ENCODE data around the gene VIPAS39.
"Not testable (repeated sequence)": the region's sequence is repeated elsewhere in the genome, so short reads cannot be mapped to it uniquely, and the experiment has no call there.

VIPAS39 gene

DNA sequence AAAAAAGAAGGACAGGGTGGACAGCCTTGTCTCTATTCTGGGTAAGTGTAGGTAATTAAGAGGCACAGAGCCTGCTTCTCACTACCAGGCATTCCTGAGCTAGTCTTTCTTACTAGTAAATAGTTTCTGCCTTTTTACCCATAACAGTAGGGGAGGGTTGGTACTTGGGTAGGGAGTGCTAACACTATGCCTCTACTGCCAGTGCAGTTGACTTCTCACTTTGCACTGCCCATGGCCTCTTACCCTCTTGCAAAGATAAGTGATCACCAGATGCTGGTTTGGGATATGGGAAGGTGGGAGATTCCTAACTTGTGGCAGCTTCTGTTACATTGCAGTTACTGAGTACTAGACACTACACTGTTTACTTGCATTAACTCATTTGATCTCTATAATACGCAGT, 12.1 kb upstream of the VIPAS39 start:
- DNase-seq = peak; percentile 27

DNA sequence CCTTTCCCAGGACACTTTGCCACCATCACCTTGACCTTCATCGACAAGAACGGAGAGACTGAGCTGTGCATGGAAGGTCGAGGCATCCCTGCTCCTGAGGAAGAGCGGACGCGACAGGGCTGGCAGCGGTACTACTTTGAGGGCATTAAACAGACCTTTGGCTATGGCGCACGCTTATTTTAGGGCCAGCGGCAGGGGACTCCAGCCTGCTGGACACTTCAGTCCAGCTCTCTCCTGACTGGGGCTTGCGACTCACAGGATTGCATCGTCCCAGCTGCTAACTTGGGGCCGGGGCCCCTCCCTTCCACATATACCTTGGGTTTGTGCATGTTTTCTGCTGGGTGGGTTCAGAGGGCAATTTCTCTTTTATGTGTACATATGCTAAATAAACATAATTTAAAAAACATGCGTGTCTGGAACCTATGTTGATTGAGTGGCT, 11.7 kb upstream of the VIPAS39 start:
- DNase-seq = peak; percentile 48

DNA sequence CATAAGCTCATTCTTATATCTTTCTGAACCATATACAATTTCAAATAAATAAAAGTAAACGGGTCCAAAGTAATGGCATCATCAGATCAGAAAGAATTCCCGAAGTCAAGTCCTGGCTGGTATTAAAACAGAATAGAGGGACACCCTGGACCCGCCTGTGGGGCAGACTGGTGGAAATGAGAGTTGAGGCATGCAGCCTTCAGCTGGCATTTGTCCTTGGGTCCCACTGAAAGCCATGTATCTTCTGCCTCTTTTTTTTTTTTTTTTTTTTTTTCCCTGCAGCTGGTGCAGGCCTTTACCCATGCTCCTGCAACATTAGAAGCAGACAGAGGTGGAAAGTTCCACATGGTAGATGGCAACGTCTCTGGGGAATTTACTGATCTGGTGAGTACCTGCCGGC, 10.4 kb upstream of the VIPAS39 start:
- peak; percentile 27 for DNase-seq

DNA sequence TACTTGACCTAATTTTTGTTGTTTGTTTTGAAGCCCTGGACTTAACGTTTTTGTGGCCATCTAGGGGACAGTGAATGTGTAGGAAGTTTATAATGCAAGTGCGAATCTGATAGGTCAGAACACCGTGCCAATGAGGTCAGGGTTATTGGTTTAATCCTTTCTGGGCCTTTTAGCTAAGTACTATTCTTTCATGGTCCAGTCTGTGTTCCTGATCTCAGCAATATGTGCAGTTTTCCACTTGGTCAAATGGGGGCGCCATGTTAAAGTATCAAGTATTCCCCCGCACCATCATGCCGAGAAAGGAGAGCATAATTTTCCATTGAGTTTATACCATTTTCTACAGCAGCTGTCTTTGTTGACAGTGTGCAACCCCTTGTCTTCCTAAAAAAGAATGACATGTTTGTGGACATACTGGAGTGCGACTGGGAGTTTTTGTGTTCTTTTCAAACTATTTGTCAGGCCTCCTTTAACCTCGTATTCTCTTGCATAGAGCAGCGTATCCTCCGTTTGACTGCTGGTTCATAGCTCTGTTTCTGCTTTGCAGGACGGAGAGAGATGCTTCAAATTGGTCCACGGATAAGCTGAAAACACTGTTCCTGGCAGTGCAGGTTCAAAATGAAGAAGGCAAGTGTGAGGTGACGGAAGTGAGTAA, 1.8 kb upstream of the VIPAS39 start:
- peak; percentile 82 for DNase-seq

DNA sequence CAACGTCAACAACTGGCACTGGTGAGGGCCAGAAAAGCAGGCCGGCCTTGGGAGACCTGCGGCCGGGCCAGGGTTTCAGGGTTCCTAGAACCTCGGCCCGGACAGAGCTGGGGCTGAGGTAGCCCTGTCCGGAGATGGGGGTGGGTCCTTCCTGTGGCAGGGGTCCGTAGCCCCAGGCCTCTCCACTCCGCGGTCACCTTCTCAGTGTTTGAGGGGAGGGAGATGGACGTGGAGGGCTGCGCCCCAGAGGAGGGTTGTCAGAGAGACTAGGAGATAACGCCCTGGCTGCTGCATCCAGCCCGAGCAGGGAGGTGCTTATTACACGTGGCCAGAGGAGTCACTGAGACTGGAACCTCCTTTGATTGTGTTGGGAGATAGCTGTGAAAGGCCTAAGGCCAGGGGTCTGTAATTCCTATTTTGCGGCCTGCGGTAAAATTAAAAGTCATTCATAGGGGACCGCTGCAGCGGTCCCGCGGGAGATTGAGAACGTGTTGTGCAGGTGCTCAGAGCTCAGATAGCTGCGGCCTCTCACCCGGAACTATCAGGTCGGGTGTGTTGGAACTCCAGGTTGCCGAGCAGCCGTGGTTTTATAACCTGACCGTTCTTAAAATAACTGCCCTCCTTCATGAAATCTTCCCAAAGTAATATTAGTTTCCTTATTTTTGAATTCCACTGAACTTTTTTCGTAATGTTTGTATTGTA, 999 bp upstream of the VIPAS39 start:
- DNase-seq = peak; percentile 77

DNA sequence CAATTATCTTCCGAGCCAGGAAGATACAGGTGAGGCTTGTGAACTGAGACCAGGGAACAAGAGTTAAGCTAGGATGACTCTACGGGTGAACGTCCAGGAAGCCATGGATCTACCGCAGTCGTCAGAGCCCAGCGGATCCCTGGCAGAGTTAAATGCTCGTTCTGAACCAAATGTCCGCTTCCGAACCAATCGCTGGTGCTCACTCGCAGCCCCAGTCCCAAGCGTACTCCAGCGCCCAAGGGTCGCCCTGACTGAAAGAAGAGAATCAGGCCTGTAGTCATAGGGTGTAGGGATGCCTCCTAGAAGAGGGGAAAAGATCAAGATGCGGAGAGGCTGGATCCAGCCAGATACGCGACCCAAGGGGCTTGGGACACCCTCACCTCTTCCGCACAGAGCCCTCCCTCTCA, 283 bp downstream of the VIPAS39 start:
- DNase-seq = no peak

DNA sequence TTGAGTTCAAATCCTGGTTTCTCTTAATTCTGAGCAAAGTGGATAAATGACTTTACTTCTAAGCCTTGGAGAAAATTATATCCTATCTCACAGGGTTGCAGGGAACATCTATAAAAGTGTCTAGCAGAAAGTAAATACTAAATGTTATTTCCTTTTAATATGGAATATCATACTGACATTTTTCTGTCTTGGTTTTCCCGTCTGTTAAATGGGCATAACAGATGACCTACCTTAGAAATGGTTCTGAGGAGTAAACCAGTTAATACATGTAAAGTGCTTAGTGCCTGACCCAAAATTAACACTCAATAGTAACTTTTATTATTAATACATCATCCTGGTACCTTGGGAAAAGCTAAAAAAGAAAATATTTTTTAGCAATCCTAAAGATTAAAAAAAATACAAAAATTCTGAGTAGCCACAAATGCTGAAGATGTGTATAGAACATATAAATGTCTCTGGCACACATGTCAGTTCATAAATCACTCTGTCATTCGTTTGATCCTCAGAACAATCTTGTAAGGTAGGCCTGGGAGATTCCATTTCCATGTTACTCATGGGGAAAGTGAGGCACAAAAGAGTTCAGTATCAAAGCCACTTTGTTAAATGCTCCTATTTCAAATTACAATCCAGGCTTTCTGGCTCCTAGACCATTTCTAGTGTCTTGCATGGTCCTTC, 1.3 kb downstream of the VIPAS39 start:
- no peak for DNase-seq

DNA sequence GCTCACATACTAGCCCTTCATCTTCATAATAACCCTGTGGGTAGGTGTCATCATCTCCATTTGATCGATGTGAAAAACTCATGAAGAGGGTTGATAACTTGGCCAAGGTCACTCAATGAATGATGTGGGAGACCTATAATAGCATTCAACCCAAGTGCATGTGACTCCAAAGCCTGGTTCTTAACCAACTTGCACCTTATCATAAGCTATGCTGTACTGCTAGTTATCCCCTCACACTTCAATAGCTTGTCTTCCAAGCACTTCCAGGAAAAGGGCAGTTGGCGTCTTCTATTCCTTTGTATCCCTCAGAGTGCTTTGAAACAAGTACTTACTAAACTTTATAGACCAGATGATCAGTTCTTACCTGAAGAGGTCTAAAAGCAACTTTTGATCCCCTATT, 15.2 kb downstream of the VIPAS39 start:
- DNase-seq = no peak

DNA sequence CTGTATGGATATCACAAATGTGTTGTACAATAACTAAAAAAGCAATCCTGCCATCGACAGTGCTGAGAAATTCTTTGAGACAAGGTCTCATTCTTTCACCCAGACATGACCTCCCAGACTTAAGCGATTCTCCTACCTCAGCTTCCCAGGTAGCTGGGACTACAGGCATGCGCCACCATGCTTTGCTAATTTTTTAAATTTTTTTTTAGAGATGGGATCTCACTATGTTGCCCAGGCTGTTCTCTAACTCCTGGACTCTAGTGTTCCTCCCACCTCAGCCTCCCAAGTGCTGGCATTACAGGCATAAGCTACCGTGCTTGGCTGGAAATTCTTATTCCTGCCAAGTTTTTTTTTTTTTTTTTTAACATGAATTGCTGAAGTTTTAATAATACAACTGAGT, 17.5 kb downstream of the VIPAS39 start:
- DNase-seq = no peak

DNA sequence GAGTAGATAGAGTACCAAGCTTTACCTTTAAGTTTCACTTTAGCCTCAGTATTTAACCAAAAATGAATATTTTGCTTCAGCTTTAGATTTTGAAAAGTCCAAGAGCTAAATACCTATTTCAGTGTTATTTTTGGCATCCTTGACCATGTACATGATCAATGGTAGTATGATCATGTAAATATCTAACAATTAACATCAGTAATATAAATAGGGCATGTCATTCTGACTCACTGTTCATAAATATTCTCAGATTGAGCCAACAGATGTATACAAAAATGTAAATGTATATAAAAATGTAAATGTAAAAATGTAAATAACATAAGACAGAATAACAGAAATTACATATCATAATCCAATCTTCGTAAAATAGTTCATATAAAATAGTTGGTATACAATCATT, 18.8 kb downstream of the VIPAS39 start:
- no peak for DNase-seq

DNA sequence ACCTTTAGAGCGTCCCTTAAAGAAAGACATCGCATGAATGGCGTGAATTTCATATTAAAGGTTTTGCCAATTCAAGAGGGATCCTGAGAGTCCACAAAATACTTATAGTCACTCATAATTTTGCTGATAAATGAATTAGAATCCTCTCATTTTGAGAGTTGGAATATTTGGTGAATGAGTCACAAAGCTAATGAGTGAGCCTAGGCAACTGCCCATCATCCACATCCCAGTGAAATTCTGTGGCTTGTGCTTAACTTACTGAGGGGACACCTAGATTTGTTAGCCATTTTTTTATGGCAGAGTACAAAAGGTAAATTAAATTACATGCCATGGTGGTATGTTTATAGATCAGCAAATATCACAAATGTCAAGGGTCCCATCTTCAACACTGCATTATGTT, 21.4 kb downstream of the VIPAS39 start:
- no peak for DNase-seq

DNA sequence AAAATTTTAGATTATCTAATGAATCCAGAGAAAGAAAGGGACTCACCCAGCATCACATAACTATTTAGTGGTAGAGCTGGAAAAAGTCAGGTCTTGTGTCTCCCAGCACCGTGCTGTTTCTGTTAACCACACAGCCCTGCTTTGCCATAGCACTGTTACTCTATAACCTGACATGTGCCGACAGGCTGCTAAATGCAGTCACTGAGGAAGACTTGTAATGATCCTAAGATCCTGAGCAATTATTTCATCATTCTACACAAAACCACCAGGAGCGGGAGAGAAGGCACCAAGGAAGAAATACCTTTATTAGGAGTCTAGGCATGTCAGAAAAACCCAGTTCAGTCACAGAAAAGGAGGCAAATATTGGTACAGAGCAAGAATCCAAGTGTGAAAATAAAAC, 31.0 kb downstream of the VIPAS39 start:
- no peak for DNase-seq

DNA sequence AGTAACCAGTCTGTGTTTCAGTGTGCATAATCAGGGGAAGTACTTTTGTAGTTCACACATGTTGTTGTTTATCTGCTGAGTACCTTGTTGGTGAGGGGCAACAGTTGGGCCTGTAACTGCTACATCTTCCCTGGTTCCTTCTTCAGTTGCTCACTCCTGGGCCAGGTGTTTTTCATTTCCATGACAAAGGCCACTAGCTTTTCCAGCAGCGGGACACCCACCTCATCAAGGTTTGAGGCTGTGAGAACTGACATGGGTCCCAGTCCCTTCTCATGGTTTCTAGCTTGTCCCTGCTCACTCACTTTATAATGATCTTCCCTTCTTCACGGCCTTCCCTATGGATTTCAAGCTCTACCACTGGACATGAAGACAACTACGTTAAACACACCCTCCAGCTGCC, 32.5 kb downstream of the VIPAS39 start:
- no peak for DNase-seq

DNA sequence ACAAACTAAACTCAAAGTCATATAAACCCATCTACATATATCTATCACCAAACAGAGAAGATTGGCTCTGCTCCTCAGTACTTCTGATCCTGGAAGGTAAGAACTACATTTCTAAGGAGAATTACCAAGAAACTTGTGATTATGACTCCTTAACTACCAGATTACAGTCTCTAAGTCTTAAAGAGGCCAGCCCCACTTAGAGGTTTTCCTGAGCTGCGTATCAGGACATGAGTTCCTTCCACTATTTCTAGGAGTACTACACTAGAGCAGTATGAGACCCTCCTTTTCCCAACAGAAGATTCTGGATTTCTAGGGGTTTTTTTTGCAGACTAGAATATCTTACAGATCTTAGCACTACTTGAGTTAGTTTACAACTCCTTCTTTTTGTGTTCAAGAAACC, 34.0 kb downstream of the VIPAS39 start, which contains the start of gene NOXRED1:
NOXRED1 (minus strand) TSS at position 101 of the 400 bp plus-strand sequence. CDS start 634 bp downstream, outside the sequence.
- no peak for DNase-seq

DNA sequence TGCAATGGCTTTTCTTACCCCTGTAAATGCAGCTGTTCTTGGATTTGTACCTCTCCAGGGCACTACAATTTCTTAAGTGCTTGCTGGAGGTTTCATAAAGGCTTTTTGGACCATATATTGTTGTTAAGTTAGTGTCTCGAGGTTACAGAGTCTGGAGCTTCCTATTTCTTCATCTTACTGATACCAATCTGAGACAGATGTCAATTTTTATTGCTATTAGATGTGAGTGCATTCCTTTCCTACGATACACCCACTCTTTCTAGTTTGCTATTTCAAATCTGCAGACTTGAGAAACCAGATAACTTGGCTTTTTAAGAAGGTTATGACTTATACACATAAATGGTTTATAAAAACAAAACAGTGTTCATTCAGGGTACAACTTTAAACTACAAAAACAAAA, 36.2 kb downstream of the VIPAS39 start:
- DNase-seq = no peak

DNA sequence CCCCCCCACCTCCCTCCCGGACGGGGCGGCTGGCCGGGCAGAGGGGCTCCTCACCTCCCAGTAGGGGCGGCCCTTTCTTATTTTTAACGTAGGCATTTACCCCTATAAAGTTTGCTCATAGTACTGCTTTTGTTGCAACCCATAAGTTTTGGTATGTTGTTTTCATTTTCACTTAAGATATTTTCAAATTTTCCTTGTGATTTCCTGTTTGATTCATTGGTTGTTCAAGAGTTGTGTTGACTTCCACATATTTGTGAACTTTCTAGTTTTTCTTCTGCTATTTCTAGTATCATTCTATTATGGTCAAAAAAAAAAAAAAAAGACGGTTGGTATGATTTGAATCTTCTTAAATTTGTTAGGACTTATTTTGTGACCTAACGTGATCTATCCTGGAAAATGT, 40.6 kb downstream of the VIPAS39 start:
- no peak for DNase-seq

DNA sequence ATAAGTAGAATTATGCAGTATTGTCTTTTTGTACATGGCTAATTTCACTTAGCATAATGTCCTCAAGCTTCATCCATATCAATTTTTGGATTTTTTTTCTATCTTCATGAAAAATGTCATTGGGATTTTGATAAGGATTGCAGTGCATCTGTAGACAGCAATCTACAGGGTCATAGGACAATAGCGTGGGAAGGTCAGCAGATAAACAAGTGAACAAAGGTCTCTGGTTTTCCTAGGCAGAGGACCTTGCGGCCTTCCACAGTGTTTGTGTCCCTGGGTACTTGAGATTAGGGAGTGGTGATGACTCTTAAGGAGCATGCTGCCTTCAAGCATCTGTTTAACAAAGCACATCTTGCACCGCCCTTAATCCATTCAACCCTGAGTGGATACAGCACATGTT, 41.3 kb downstream of the VIPAS39 start:
- not testable (repeated sequence) for DNase-seq

DNA sequence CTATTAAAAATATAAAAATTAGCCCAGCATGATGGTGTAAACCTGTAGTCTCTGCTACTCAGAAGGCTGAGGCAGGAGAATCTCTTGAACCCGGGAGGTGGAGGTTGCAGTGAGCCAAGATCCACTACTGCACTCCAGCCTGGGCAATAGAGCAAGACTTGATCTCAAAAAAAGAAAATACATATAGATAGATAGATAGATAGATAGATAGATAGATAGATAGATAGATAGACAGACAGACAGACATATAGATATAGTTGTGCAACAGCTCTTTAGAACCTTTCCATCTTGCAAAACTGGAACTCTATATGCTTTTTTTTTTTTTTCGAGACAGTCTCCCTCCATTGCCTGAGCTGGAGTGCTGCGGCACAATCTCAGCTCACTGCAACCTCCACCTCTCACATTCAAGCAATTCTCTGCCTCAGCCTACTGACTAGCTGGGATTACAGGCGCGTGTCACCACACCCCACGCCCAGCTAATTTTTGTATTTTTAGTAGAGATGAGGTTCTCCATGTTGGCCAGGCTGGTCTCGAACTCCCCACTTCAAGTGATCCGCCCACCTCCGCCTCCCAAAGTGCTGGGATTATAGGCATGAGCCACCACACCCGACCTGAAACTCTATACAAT, 41.9 kb downstream of the VIPAS39 start:
- DNase-seq = not testable (repeated sequence)

DNA sequence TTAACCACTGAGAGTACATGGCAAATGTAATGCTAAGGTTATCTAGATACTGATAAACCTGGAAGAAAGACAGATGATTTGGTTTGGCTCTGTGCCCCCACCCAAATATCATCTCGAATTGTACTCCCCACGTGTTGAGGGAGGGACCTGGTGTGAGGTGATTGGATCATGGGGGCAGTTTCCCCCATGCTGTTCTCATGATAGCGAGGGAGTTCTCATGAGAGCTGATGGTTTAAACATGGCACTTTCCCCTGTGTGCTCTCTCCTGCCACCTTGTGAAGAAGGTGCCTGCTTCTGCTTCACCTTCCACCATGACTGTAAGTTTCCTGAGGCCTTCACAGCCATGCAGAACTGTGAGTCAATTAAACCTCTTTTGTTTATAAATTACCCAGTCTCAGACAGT, 48.3 kb downstream of the VIPAS39 start:
- no peak for DNase-seq

DNA sequence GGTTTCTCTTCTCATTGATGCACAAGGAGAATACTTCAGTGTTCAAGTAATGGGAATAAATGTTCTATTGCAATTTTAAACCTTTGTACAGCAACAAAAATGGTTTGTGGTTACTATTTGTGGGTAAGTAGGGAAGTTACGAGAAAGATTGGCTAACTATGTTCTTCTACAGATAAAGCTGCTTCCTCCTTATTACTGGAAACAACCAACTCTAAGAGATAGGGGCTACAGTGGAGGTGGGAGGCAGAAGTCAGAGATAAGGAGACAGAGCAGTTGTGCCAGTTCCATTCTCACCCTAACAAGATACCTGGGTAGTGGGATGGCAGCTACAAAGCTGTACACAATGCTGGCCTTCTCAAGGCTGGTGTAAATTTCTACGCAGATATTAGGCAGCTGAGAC, 50.2 kb downstream of the VIPAS39 start:
- no peak for DNase-seq

DNA sequence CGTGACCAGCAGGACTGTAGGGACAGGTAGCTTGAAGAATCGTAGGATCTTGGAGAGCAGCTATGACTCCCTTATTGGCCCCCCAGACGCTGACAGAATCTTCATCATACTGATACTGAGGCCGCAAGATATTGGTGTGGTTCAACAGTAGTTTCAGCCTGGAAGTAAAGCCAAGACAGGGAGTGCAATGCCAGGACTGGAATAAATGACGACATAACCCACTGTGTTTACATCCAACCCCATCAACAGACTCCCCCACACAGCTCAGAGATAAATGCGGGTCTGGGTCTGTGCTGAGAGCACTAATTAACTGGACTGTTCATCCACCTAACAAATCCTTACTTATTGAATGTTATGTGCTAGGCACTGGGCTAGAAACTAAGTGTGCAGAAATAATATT, 50.7 kb downstream of the VIPAS39 start:
- DNase-seq = no peak

DNA sequence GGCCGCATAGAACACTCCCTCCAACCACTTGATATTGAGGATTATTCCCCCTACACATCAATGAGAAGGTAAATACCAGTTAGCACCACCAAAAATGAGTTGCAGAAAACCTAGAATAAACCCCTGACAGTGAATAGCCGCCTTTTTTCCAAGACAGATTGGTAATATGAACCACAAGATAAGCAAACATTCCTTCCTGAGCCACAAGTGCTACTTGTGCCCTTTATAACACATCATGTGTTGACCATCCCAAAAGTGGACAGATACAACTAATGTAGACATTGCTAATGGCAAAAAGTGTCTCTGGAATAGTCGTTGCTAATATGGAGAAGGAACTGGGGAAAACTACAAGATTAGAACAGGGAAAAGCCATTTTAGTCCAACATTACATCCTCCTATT, 51.3 kb downstream of the VIPAS39 start:
- no peak for DNase-seq

DNA sequence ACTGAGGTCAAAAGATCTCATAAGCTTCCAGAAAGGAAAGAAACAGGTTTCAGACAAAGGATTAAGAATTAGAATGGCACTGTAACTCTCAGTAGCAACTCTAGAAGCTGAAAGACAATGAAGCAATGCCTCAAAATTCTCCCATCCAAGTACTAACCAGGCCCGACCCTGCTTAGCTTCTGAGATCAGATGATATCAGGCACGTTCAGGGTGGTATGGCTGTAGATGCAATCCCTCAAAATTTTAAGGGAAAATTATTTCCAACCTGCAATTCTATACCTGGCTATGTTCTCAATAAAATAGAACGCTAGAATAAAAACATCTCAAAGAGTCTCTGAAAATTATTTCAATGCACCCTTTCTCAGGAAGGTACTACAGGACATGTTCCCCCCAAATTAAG, 53.6 kb downstream of the VIPAS39 start:
- DNase-seq = no peak

DNA sequence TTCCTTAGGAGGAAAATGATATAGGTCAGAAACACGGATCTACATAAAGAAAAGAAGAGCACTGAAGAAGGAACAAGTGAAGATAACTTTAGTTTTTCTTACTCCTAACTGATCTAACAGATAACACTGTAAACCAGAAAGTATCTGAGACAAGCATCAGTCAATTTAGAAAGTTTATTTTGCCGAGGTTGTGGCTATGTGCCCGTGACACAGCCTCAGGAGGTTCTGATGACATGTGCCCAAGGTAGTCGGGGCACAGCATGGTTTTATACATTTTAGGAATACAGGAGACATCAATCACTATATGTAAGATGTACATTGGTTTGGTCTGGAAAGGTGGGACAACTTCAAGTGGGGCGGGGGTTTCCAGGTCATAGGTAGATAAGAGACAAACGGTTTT, 57.2 kb downstream of the VIPAS39 start:
- DNase-seq = no peak

All from activated effector memory CD4-positive, alpha-beta T cell treated with anti-CD3 and anti-CD28 coated beads, Interleukin-2, amount 50 U/mL, for 16 hours (primary cell).